Prostate gland (tissue), 2 donors: Measurements from ENCODE around the gene IFRD2. TPM values are rescaled to one million over a fixed set of nuclear protein-coding genes. Genes with fewer than 3 reads are reported as not detected.
A peak's percentile ranks its signal among the peaks of the same experiment; 100 is the strongest.
"Not testable (repeated sequence)": the region's sequence is repeated elsewhere in the genome, so short reads cannot be mapped to it uniquely, and the experiment has no call there.

ENCODE experiments used
- DNase-seq: peaks from one replicate; pipeline ENCODE4 v3.0.0-alpha.2; 2019; ENCODE audit warnings: low spot score
- H3K27ac ChIP-seq, 2 donors: fragments of 200-600 bp; sonication (generic); 2 replicates each; pipeline ENCODE4 v1.5.1; 2017 to 2019
- H3K27me3 ChIP-seq: fragments of 200-600 bp; sonication (generic); replicated peaks from 2 replicates; pipeline ENCODE4 v1.5.1; 2019; ENCODE audit not compliant: insufficient read depth
- H3K36me3 ChIP-seq, 2 donors: fragments of 200-600 bp; sonication (generic); 1 replicate in 1 of 2; 2 replicates in 1 of 2; pipeline versions ENCODE4 v1.5.1 to v1.8.1; 2017 to 2019
- H3K4me1 ChIP-seq: fragments of 200-600 bp; sonication (generic); replicated peaks from 2 replicates; pipeline ENCODE4 v1.5.1; 2019
- H3K4me3 ChIP-seq, 2 donors: fragments of 200-600 bp; sonication (generic); 2 replicates each; pipeline ENCODE4 v1.5.1; 2017 to 2019
- H3K9me3 ChIP-seq: fragments of 200-600 bp; sonication (generic); 2 replicates; pipeline ENCODE4 v1.5.1; 2017
- CTCF ChIP-seq, 4 experiments: fragments of 200-600 bp in 2 of 4; fragments of 450-650 bp in 2 of 4; sonication (generic) in 2 of 4; IDR thresholded peaks; 1 replicate in 3 of 4; 2 replicates in 1 of 4; pipeline ENCODE4 v1.5.1; 2016 to 2019; ENCODE audit warnings: antibody characterized with exemption in 4 of 4, mild to moderate bottlenecking in 2 of 4, moderate library complexity in 2 of 4
- POLR2A ChIP-seq: fragments of 450-650 bp; IDR thresholded peaks from one replicate; pipeline ENCODE4 v1.6.1; 2016; ENCODE audit warnings: antibody characterized with exemption, mild to moderate bottlenecking
- POLR2AphosphoS5 ChIP-seq: sonication (generic); formaldehyde crosslinking; IDR thresholded peaks from one replicate; pipeline ENCODE4 v1.6.1; 2017; ENCODE audit warnings: antibody characterized with exemption
- WGBS: methylation state at CpG from one replicate; pipeline ENCODE4 v1.1.5; 2018; 5-methylcytosine and 5-hydroxymethylcytosine counted together
- intact Hi-C: fragments of 100-400 bp; cut with DNase I; formaldehyde crosslinking; loops from one replicate; pipeline ENCODE4 v1.14.2; 2022
- total RNA-seq, 2 donors: library from RNA; depleted of rRNA; stranded (reverse); fragments of >200 nt; gene quantifications; one replicate each; pipeline ENCODE4 v1.1.0, GENCODE V29; 2016

IFRD2 gene
- total RNA-seq, 2 donors from 2014 or later = 93.0 to 99.9 TPM

GRCh38 chr3:50245831-50246516 lies 46.3 kb downstream of the IFRD2 start:
- Histone ChIP-seq H3K27ac (peak overlapping the region; percentile 62 to 63), H3K36me3 (no peaks in the 10 kb centered on the region), H3K27me3 (no peaks in the 10 kb centered on the region), H3K4me1 (peaks cover 4% of the 10 kb centered on the region), H3K9me3 (no peaks in the 10 kb centered on the region), H3K4me3 (peak overlapping the region; percentile 10 to 32)
- intact Hi-C loops = loop anchor here (1.0 kb wide), 1 partner anchor 19 kb away; no protein-coding TSS in a partner anchor
- peak; percentile 87 for TF ChIP-seq POLR2AphosphoS5
- peak; percentile 98 to 99 (median 99) for TF ChIP-seq CTCF (IDR thresholded peaks at IDR 0.05)
- TF ChIP-seq POLR2A = no peak
- peak; percentile 84 for DNase-seq
- WGBS = 1% methylated on average over 20 of the region's 25 CpGs

DNA sequence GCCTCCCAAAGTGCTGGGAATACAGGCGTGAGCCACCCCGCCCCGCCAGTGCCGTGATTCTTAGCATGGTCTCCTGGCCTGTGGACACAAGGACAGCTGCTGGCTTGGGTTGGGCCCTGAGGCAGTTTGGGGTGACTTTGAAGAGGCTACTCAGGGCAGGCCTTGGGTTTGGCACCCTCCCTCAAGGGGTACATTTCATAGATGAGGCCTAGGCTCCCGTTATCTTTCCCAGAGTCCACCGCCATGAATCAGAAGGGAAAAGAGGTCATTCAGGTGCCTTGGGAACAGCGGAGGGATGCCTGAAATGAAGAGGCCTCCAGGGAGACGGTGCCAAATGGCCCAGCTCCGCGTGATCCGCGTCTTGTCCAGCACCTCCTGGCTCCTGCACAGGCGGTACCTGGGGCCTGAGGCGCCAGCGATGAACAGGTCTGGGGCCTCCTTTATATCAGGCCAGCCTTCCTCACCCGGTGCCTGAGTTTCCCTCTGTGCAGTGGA lies 46.9 kb downstream of the IFRD2 start:
- no peak for TF ChIP-seq POLR2A
- no peak for TF ChIP-seq POLR2AphosphoS5
- TF ChIP-seq CTCF (IDR thresholded peaks at IDR 0.05) = no peak
- WGBS = 41% methylated on average over 16 of the region's 16 CpGs
- DNase-seq = no peak
- Histone ChIP-seq H3K36me3 (no peaks in the 10 kb centered on the region), H3K27ac (peak overlapping the region; percentile 62 to 63), H3K4me1 (peaks cover 4% of the 10 kb centered on the region), H3K27me3 (no peaks in the 10 kb centered on the region), H3K4me3 (peak overlapping the region in 1 of 2 donors; percentile 10), H3K9me3 (no peaks in the 10 kb centered on the region)
- intact Hi-C loops = no loop called here

DNA sequence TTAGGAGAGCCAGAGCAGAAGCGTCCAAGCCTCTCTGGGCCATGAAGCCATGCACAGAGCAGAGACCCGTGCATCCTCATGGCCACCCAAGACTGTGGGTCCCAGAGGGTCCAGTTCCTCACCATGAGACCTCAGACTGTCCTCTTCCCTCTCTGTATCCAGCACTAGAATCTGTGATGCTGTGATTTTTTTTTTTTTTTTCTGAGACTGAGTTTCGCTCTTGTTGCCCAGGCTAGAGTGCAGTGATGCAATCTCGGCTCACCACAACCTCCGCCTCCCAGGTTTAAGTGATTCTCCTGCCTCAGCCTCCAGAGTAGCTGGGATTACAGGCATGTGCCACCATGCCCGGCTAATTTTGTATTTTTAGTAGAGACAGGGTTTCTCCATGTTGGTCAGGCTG lies 47.4 kb downstream of the IFRD2 start:
- intact Hi-C loops, H3K36me3 ChIP-seq, H3K9me3 ChIP-seq, H3K4me1 ChIP-seq, H3K27me3 ChIP-seq, H3K4me3 ChIP-seq, DNase-seq, H3K27ac ChIP-seq: not testable (repeated sequence)
- 78% methylated on average over 6 of the region's 6 CpGs for WGBS

DNA sequence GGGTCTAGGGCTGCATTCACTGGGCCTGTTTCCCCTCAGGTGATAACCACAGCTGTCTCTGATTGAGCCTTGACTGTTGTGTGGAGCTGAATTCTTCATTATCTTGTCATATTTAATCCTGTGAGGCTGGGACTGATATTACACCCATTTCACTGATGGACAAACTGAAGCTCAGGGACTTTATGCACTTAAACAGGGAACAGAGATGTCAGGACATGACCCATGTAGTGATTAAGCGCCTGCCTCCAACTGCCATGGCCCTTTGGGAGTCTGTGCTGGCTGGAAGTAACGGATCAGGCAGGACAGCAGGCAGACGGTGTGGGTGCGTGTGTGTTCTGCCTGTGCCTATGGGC lies 48.7 kb downstream of the IFRD2 start:
- Histone ChIP-seq H3K4me3 (no peak overlapping the region), H3K27ac (peak overlapping the region in 1 of 2 donors; percentile 40), H3K4me1 (peaks cover 19% of the 10 kb centered on the region), H3K27me3 (no peaks in the 10 kb centered on the region), H3K36me3 (no peaks in the 10 kb centered on the region), H3K9me3 (no peaks in the 10 kb centered on the region)
- TF ChIP-seq POLR2A (no peak), POLR2AphosphoS5 (no peak), CTCF (IDR thresholded peaks at IDR 0.05) (no peak)
- intact Hi-C loops = no loop called here
- WGBS = 76% methylated on average over 4 of the region's 4 CpGs
- no peak for DNase-seq

GRCh38 chr3:50242851-50243542 lies 49.2 kb downstream of the IFRD2 start:
- intact Hi-C loops = no loop called here
- no peaks in the 10 kb centered on the region for H3K36me3 ChIP-seq
- WGBS = 49% methylated on average over 14 of the region's 14 CpGs
- TF ChIP-seq POLR2AphosphoS5 = no peak
- peak in 1 of 4 experiments; percentile 18 for TF ChIP-seq CTCF (IDR thresholded peaks at IDR 0.05)
- no peaks in the 10 kb centered on the region for H3K9me3 ChIP-seq
- no peaks in the 10 kb centered on the region for H3K27me3 ChIP-seq
- H3K27ac ChIP-seq = peak overlapping the region in 1 of 2 donors; percentile 40
- peaks cover 24% of the 10 kb centered on the region for H3K4me1 ChIP-seq
- DNase-seq = no peak
- no peak overlapping the region for H3K4me3 ChIP-seq
